ENCODE measurements around the gene DNM3. TPM values are rescaled to one million over a fixed set of nuclear protein-coding genes. Genes with fewer than 3 reads are reported as not detected.

DNM3 gene
- total RNA-seq, 1 donor from 2014 or later, result 2.6 TPM

GRCh38 chr1:172384656-172385055 lies 543.4 kb downstream of the DNM3 start:
- no peaks in the 10 kb centered on the region for H3K4me1 ChIP-seq (ENCODE audit: control insufficient read depth in 3 of 3, insufficient read depth in 3 of 3, low read length in 3 of 3)
- H3K27ac ChIP-seq (ENCODE audit: low read depth, low read length), result no peak overlapping the region
- H3K27me3 ChIP-seq (ENCODE audit: control insufficient read depth in 3 of 3, insufficient read depth in 3 of 3, low read length in 3 of 3), result no peaks in the 10 kb centered on the region
- no peak overlapping the region for H3K9ac ChIP-seq (ENCODE audit: low read depth in 1 of 3, low read length in 3 of 3)
- no peak overlapping the region for H3K4me3 ChIP-seq (ENCODE audit: low read length in 3 of 3)
- H3K36me3 ChIP-seq (ENCODE audit: control insufficient read depth in 3 of 3, insufficient read depth in 3 of 3, low read length in 3 of 3), result no peaks in the 10 kb centered on the region
- H3K9me3 ChIP-seq (ENCODE audit: control insufficient read depth in 3 of 3, low read length in 3 of 3), result no peaks in the 10 kb centered on the region

GRCh38 chr1:172386046-172386445 lies 544.7 kb downstream of the DNM3 start:
- Histone ChIP-seq H3K9ac (ENCODE audit: low read depth in 1 of 3, low read length in 3 of 3) (no peak overlapping the region), H3K4me3 (ENCODE audit: low read length in 3 of 3) (no peak overlapping the region), H3K27ac (ENCODE audit: low read depth, low read length) (no peak overlapping the region), H3K4me1 (ENCODE audit: control insufficient read depth in 3 of 3, insufficient read depth in 3 of 3, low read length in 3 of 3) (peaks cover 0 to 8% (median 5%) of the 10 kb centered on the region in 3 donors), H3K36me3 (ENCODE audit: control insufficient read depth in 3 of 3, insufficient read depth in 3 of 3, low read length in 3 of 3) (no peaks in the 10 kb centered on the region), H3K9me3 (ENCODE audit: control insufficient read depth in 3 of 3, low read length in 3 of 3) (no peaks in the 10 kb centered on the region), H3K27me3 (ENCODE audit: control insufficient read depth in 3 of 3, insufficient read depth in 3 of 3, low read length in 3 of 3) (no peaks in the 10 kb centered on the region)

DNA sequence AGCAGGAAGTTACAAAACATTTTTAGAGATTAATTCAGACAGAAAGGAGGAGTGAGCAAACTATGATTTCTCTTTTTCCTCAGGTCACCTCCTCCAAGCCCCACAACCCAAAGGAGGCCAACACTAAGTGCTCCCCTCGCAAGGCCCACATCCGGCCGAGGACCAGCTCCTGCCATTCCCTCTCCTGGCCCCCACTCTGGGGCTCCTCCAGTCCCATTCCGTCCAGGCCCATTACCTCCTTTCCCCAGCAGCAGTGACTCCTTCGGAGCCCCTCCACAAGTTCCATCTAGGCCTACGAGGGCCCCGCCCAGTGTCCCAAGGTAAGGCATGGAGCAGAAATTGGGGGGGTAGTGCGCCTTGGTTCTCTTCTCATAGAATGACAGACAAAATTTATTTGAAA lies 547.2 kb downstream of the DNM3 start:
- no peak overlapping the region for H3K9ac ChIP-seq (ENCODE audit: low read depth in 1 of 3, low read length in 3 of 3)
- no peaks in the 10 kb centered on the region for H3K27me3 ChIP-seq (ENCODE audit: control insufficient read depth in 3 of 3, insufficient read depth in 3 of 3, low read length in 3 of 3)
- peaks cover 3 to 8% (median 5%) of the 10 kb centered on the region in 3 donors for H3K4me1 ChIP-seq (ENCODE audit: control insufficient read depth in 3 of 3, insufficient read depth in 3 of 3, low read length in 3 of 3)
- H3K9me3 ChIP-seq (ENCODE audit: control insufficient read depth in 3 of 3, low read length in 3 of 3), result no peaks in the 10 kb centered on the region
- no peak overlapping the region for H3K27ac ChIP-seq (ENCODE audit: low read depth, low read length)
- no peaks in the 10 kb centered on the region for H3K36me3 ChIP-seq (ENCODE audit: control insufficient read depth in 3 of 3, insufficient read depth in 3 of 3, low read length in 3 of 3)
- H3K4me3 ChIP-seq (ENCODE audit: low read length in 3 of 3), result no peak overlapping the region

GRCh38 chr1:172390301-172390682 lies 549.0 kb downstream of the DNM3 start:
- no peak overlapping the region for H3K9ac ChIP-seq (ENCODE audit: low read depth in 1 of 3, low read length in 3 of 3)
- H3K36me3 ChIP-seq (ENCODE audit: control insufficient read depth in 3 of 3, insufficient read depth in 3 of 3, low read length in 3 of 3), result no peaks in the 10 kb centered on the region
- no peaks in the 10 kb centered on the region for H3K27me3 ChIP-seq (ENCODE audit: control insufficient read depth in 3 of 3, insufficient read depth in 3 of 3, low read length in 3 of 3)
- H3K4me3 ChIP-seq (ENCODE audit: low read length in 3 of 3), result no peak overlapping the region
- peaks cover 6 to 8% (median 8%) of the 10 kb centered on the region in 3 donors for H3K4me1 ChIP-seq (ENCODE audit: control insufficient read depth in 3 of 3, insufficient read depth in 3 of 3, low read length in 3 of 3)
- no peaks in the 10 kb centered on the region for H3K9me3 ChIP-seq (ENCODE audit: control insufficient read depth in 3 of 3, low read length in 3 of 3)
- peak overlapping the region; percentile 34 for H3K27ac ChIP-seq (ENCODE audit: low read depth, low read length)

GRCh38 chr1:172390683-172391551 lies 549.6 kb downstream of the DNM3 start:
- peak overlapping the region; percentile 34 for H3K27ac ChIP-seq (ENCODE audit: low read depth, low read length)
- H3K4me3 ChIP-seq (ENCODE audit: low read length in 3 of 3), result peak overlapping the region in 1 of 3 donors; percentile 54
- no peaks in the 10 kb centered on the region for H3K27me3 ChIP-seq (ENCODE audit: control insufficient read depth in 3 of 3, insufficient read depth in 3 of 3, low read length in 3 of 3)
- H3K36me3 ChIP-seq (ENCODE audit: control insufficient read depth in 3 of 3, insufficient read depth in 3 of 3, low read length in 3 of 3), result no peaks in the 10 kb centered on the region
- no peaks in the 10 kb centered on the region for H3K9me3 ChIP-seq (ENCODE audit: control insufficient read depth in 3 of 3, low read length in 3 of 3)
- H3K4me1 ChIP-seq (ENCODE audit: control insufficient read depth in 3 of 3, insufficient read depth in 3 of 3, low read length in 3 of 3), result peaks cover 6 to 8% (median 8%) of the 10 kb centered on the region in 3 donors
- H3K9ac ChIP-seq (ENCODE audit: low read depth in 1 of 3, low read length in 3 of 3), result no peak overlapping the region

GRCh38 chr1:172391976-172392375 lies 550.7 kb downstream of the DNM3 start:
- Histone ChIP-seq H3K9ac (ENCODE audit: low read depth in 1 of 3, low read length in 3 of 3) (no peak overlapping the region), H3K36me3 (ENCODE audit: control insufficient read depth in 3 of 3, insufficient read depth in 3 of 3, low read length in 3 of 3) (no peaks in the 10 kb centered on the region), H3K9me3 (ENCODE audit: control insufficient read depth in 3 of 3, low read length in 3 of 3) (no peaks in the 10 kb centered on the region), H3K4me1 (ENCODE audit: control insufficient read depth in 3 of 3, insufficient read depth in 3 of 3, low read length in 3 of 3) (peaks cover 6 to 8% (median 8%) of the 10 kb centered on the region in 3 donors), H3K27ac (ENCODE audit: low read depth, low read length) (no peak overlapping the region), H3K27me3 (ENCODE audit: control insufficient read depth in 3 of 3, insufficient read depth in 3 of 3, low read length in 3 of 3) (no peaks in the 10 kb centered on the region), H3K4me3 (ENCODE audit: low read length in 3 of 3) (no peak overlapping the region)

GRCh38 chr1:172393354-172393753 lies 552.1 kb downstream of the DNM3 start:
- Histone ChIP-seq H3K27me3 (ENCODE audit: control insufficient read depth in 3 of 3, insufficient read depth in 3 of 3, low read length in 3 of 3) (no peaks in the 10 kb centered on the region), H3K4me1 (ENCODE audit: control insufficient read depth in 3 of 3, insufficient read depth in 3 of 3, low read length in 3 of 3) (peaks cover 6 to 8% (median 8%) of the 10 kb centered on the region in 3 donors), H3K4me3 (ENCODE audit: low read length in 3 of 3) (no peak overlapping the region), H3K27ac (ENCODE audit: low read depth, low read length) (peak overlapping the region; percentile 41), H3K9ac (ENCODE audit: low read depth in 1 of 3, low read length in 3 of 3) (no peak overlapping the region), H3K36me3 (ENCODE audit: control insufficient read depth in 3 of 3, insufficient read depth in 3 of 3, low read length in 3 of 3) (no peaks in the 10 kb centered on the region), H3K9me3 (ENCODE audit: control insufficient read depth in 3 of 3, low read length in 3 of 3) (no peaks in the 10 kb centered on the region)

DNA sequence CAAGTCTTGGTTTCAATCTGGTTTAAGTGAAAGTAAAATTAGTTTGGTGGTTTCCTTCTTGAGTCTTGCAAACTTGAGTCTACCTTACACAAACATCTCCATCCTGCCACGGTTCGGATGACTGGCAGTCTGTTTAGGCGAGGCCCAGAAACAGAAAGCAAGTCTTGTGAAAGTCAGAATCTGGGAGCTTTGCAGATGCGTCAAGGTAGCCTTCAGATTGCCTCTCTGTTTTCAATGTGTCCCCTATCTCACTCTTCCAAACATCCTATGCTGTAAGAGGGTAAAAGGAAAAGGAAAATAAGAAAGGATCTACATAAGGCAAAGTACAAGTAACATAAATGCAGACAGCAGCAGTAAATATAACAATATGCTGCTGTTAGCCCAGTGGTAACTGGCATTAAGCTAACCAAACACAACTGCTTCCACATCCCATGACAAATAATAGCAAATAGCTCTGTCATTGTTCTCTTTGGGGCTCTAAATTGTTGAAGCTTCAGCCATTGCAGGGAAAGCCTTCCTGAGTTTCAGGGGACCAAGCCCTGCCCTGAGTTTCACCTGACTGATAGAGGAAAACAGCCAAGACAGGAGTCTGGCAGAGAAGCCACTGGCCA lies 552.9 kb downstream of the DNM3 start:
- Histone ChIP-seq H3K9me3 (ENCODE audit: control insufficient read depth in 3 of 3, low read length in 3 of 3) (no peaks in the 10 kb centered on the region), H3K9ac (ENCODE audit: low read depth in 1 of 3, low read length in 3 of 3) (no peak overlapping the region), H3K27ac (ENCODE audit: low read depth, low read length) (peak overlapping the region; percentile 34), H3K4me3 (ENCODE audit: low read length in 3 of 3) (no peak overlapping the region), H3K27me3 (ENCODE audit: control insufficient read depth in 3 of 3, insufficient read depth in 3 of 3, low read length in 3 of 3) (no peaks in the 10 kb centered on the region), H3K36me3 (ENCODE audit: control insufficient read depth in 3 of 3, insufficient read depth in 3 of 3, low read length in 3 of 3) (no peaks in the 10 kb centered on the region), H3K4me1 (ENCODE audit: control insufficient read depth in 3 of 3, insufficient read depth in 3 of 3, low read length in 3 of 3) (peaks cover 7 to 12% (median 8%) of the 10 kb centered on the region in 3 donors)

DNA sequence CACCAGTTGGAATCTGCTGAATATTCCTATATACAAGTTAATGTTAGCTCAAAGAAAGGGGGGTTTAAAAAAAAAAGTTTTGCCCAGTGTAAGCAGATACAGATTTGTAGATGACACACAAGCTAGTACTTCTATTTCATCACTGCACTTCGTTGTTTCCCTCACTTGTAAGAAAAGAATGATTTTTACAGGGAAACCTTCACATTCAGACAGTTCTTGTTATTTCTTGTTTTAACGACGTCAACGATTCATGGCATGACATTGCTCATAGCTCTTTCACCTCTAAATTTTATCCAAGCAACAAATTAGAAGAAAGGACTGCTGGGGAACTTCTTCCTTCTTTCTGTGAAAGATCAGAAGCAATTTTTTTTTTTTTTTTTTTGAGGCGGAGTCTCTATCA lies 553.5 kb downstream of the DNM3 start:
- H3K4me1 ChIP-seq (ENCODE audit: control insufficient read depth in 3 of 3, insufficient read depth in 3 of 3, low read length in 3 of 3), result peaks cover 8 to 12% (median 8%) of the 10 kb centered on the region in 3 donors
- H3K9ac ChIP-seq (ENCODE audit: low read depth in 1 of 3, low read length in 3 of 3), result no peak overlapping the region
- H3K27ac ChIP-seq (ENCODE audit: low read depth, low read length), result peak overlapping the region; percentile 34

GRCh38 chr1:172395576-172395975 lies 554.3 kb downstream of the DNM3 start:
- peaks cover 8 to 9% (median 8%) of the 10 kb centered on the region in 3 donors for H3K4me1 ChIP-seq (ENCODE audit: control insufficient read depth in 3 of 3, insufficient read depth in 3 of 3, low read length in 3 of 3)
- H3K27ac ChIP-seq (ENCODE audit: low read depth, low read length), result no peak overlapping the region
- H3K9ac ChIP-seq (ENCODE audit: low read depth in 1 of 3, low read length in 3 of 3), result no peak overlapping the region
- H3K4me3 ChIP-seq (ENCODE audit: low read length in 3 of 3), result no peak overlapping the region
- no peaks in the 10 kb centered on the region for H3K27me3 ChIP-seq (ENCODE audit: control insufficient read depth in 3 of 3, insufficient read depth in 3 of 3, low read length in 3 of 3)
- H3K9me3 ChIP-seq (ENCODE audit: control insufficient read depth in 3 of 3, low read length in 3 of 3), result no peaks in the 10 kb centered on the region
- H3K36me3 ChIP-seq (ENCODE audit: control insufficient read depth in 3 of 3, insufficient read depth in 3 of 3, low read length in 3 of 3), result no peaks in the 10 kb centered on the region

More for the DNA sequence above, 553.5 kb downstream of the DNM3 start:
- Histone ChIP-seq H3K27me3 (ENCODE audit: control insufficient read depth in 3 of 3, insufficient read depth in 3 of 3, low read length in 3 of 3) (no peaks in the 10 kb centered on the region), H3K4me3 (ENCODE audit: low read length in 3 of 3) (no peak overlapping the region), H3K36me3 (ENCODE audit: control insufficient read depth in 3 of 3, insufficient read depth in 3 of 3, low read length in 3 of 3) (no peaks in the 10 kb centered on the region), H3K9me3 (ENCODE audit: control insufficient read depth in 3 of 3, low read length in 3 of 3) (no peaks in the 10 kb centered on the region)
